D721Med (cell line): ENCODE measurements around the gene PPP1R2.
A peak's percentile ranks its signal among the peaks of the same experiment; 100 is the strongest.

Experiments
- DNase-seq: peaks from one replicate; pipeline ENCODE4 v3.0.0; 2011; ENCODE audit warnings: low spot score; ENCODE audit not compliant: insufficient read length
- FAIRE-seq: peaks from 2 replicates; lab custom pipeline; 2011; peaks lifted over from hg19 to GRCh38; lab: Jason Lieb, UNC
- CTCF ChIP-seq: IDR thresholded peaks from 2 replicates; pipeline ENCODE4 v1.5.1; 2012; ENCODE audit warnings: mild to moderate bottlenecking, control low read depth; ENCODE audit not compliant: insufficient read depth; ENCODE audit errors: missing control alignments

PPP1R2 gene

GRCh38 chr3:195566797-195567196 lies 23.7 kb upstream of the PPP1R2 start:
- no peak for FAIRE-seq

GRCh38 chr3:195565716-195566115 lies 22.6 kb upstream of the PPP1R2 start:
- FAIRE-seq (no peak), DNase-seq (no peak)
- TF ChIP-seq CTCF = no peak

More at GRCh38 chr3:195566797-195567196, 23.7 kb upstream of the PPP1R2 start:
- no peak for TF ChIP-seq CTCF
- no peak for DNase-seq

- TF ChIP-seq CTCF = no peak
- DNase-seq (no peak), FAIRE-seq (no peak)
Observed at GRCh38 chr3:195563317-195563716, 20.2 kb upstream of the PPP1R2 start.

GRCh38 chr3:195559723-195560409 lies 16.7 kb upstream of the PPP1R2 start:
- FAIRE-seq = no peak
- no peak for TF ChIP-seq CTCF
- DNase-seq = no peak

- FAIRE-seq (no peak), DNase-seq (no peak)
- peak; percentile 59 for TF ChIP-seq CTCF
Observed at GRCh38 chr3:195558602-195559001, 15.5 kb upstream of the PPP1R2 start.

- no peak for TF ChIP-seq CTCF
- DNase-seq (no peak), FAIRE-seq (no peak)
Observed at GRCh38 chr3:195557322-195557721, 14.2 kb upstream of the PPP1R2 start.

GRCh38 chr3:195556390-195556789 lies 13.3 kb upstream of the PPP1R2 start:
- DNase-seq (no peak), FAIRE-seq (no peak)
- TF ChIP-seq CTCF = peak; percentile 27
